GM19397 (cell line): ENCODE results near the gene NKAIN2.
"Not testable (repeated sequence)": the region's sequence is repeated elsewhere in the genome, so short reads cannot be mapped to it uniquely, and the experiment has no call there.

ENCODE experiments used
- ATAC-seq: cut with Tn5 transposase; IDR thresholded peaks from one replicate; pipeline ENCODE4 v1.9.1; 2021; ENCODE audit warnings: mild to moderate bottlenecking, moderate library complexity; ENCODE audit not compliant: unreplicated experiment

Gene NKAIN2

GRCh38 chr6:124539096-124539495 lies 735.4 kb downstream of the NKAIN2 start:
- no peak for ATAC-seq

- ATAC-seq: no peak
Observed at GRCh38 chr6:124541573-124541972, 737.9 kb downstream of the NKAIN2 start.

DNA sequence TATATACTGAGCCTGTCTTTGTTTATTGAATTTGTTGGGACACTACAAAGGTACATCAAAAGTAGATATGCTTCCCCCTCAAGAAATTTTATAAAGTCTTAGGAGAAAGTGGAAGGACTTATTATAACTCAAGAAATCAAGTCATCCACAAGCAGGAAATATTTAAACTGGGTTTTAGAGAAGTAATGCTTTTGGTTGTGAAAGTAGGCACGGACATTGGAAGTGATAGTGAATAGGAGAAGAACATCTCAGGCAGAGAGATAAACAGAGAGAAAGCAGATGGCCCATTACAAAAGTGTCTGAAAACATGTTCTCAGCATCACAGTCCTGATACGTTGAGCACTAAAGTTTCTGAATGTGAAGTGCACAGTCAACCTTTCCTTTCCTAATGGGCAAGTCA lies 742.9 kb downstream of the NKAIN2 start:
- ATAC-seq: no peak

- no peak for ATAC-seq
Observed at GRCh38 chr6:124551711-124552233, 748.1 kb downstream of the NKAIN2 start.

DNA sequence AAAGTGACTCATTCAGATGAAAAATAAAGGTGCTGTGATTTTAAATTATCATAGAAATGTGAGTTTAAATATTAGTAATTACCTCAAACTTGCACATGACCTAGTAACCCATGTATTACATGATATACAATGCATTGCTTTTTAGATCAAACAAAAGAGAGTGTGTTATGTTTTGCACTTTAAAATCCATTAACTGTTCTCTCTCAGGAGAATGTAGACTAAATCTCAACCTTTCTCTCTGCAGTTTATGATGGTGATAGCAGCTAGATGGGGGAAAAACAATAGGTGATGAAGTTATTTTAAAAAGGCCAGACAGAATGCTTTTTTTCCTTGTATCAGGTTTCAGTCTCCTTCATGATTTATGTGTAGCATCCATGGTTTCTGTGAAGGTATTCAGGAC lies 754.2 kb downstream of the NKAIN2 start:
- ATAC-seq: no peak

DNA sequence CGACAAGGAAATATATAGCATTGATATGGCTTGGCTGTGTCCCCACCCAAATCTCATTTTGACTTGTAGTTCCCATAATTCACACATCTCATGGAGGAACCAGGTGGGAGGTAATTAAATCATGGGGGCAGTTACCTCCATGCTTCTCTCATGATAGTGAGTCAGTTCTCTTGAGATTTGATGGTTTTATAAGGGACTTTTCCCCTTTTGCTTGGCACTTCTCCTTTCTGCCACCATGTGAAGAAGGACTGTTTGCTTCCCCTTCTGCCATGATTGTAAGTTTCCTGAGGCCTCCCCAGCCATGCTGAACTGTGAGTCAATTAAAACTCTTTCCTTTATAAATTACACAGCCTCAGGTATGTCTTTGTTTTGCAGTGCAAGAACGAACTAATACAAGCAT lies 756.4 kb downstream of the NKAIN2 start:
- not testable (repeated sequence) for ATAC-seq

DNA sequence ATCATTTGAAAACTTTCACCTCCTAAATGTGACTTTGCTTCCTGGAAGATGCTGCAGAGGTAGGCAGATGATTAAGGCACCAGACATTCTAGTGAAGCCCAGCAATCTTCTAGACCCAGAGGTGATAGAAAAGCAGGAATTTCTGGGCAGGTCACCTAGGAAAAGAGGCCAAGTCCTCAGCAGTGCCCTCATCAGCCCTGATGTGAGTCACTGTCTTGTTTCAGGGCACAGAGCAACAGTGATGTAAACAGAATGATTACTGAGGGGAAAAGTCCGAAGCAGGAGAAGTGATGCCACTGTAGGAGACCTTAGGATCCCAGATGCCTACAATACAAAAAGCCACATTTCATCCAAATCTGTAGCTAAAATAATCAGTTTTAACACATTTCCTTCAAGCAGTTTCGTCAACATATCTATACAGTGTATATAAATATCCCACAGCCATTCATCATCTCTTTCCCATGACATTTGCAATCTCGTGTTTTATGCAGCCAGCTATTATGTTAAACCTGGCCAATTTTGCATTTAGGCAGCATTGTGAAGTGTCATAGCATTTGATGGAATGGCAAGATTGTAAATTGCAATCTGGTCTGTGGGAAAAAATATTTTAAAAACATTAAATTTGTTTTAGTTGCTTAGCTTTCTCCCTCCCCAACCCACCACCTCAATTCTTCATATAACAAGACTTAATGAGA lies 757.4 kb downstream of the NKAIN2 start:
- ATAC-seq: no peak

DNA sequence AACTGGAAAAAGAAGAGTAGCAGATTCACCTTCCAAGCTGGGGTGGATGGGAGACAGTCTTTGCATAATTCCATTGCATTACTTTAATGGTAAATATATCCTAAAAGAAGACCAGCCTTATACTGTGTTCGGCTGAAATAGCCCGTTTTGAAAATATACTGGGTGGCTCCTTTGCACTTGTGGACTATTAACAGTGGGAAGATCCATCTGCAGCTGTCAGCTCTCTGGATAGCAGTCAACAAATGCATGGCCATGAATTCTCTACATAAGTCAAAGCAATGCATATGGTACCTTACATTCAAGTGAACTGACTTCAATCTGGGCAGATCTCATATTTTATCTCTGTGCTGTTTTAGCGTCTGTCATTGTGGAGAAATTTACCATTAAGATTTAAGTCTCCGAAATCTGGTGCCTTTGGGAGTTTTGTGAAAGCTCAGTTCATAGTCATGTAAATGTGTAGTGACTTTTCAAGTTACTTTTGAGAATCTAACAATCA lies 758.0 kb downstream of the NKAIN2 start:
- ATAC-seq: no peak

GRCh38 chr6:124564125-124564524 lies 760.5 kb downstream of the NKAIN2 start:
- ATAC-seq: not testable (repeated sequence)

- no peak for ATAC-seq
Observed at GRCh38 chr6:124567401-124567800, 763.7 kb downstream of the NKAIN2 start.

- no peak for ATAC-seq
Observed at GRCh38 chr6:124573953-124574352, 770.3 kb downstream of the NKAIN2 start.

- ATAC-seq: no peak
Observed at GRCh38 chr6:124577734-124578281, 774.1 kb downstream of the NKAIN2 start.

- no peak for ATAC-seq
Observed at GRCh38 chr6:124590001-124590400, 786.3 kb downstream of the NKAIN2 start.

DNA sequence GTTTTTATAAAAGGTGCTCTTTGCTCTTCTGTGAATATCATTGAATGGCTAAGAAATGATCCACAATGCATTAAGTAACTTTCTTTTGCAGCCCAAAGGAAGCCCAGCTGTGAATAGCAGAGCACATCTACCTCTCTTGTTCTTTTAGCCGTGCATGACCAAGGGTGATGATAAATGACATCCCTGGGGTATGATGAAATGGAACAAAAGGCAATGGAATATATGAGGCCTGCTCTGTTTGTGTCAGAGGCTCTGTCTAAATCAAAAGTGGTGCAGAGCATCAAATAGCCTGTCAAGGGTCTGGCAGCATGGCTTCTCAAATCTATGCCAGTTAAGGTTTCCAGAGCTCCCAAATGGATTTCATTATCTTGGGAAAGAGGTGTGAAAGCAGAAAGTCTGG lies 796.0 kb downstream of the NKAIN2 start:
- ATAC-seq: no peak

DNA sequence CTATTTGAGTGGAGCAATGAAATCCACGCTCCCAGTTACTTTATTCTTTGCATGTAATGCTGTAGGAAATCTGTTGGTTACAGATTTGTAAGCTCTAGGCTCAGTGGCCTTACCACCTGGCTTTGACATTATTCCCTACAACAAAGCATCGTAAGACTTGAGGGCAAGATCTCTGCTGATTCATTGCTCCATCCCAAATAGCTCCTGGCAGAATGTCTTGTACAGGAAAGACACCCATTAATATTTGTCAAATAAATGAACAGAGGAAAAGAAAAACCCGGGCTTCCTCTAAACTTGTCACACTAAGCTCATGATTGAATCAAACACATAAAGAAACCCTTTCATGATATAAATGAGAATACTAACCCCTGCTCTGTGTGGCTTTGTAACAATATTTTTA lies 801.1 kb downstream of the NKAIN2 start:
- no peak for ATAC-seq

GRCh38 chr6:124607119-124607627 lies 803.5 kb downstream of the NKAIN2 start:
- ATAC-seq: no peak

GRCh38 chr6:124613031-124613430 lies 809.4 kb downstream of the NKAIN2 start:
- ATAC-seq: no peak

- no peak for ATAC-seq
Observed at GRCh38 chr6:124622351-124622750, 818.7 kb downstream of the NKAIN2 start.

- no peak for ATAC-seq
Observed at GRCh38 chr6:124633655-124634054, 830.0 kb downstream of the NKAIN2 start.

DNA sequence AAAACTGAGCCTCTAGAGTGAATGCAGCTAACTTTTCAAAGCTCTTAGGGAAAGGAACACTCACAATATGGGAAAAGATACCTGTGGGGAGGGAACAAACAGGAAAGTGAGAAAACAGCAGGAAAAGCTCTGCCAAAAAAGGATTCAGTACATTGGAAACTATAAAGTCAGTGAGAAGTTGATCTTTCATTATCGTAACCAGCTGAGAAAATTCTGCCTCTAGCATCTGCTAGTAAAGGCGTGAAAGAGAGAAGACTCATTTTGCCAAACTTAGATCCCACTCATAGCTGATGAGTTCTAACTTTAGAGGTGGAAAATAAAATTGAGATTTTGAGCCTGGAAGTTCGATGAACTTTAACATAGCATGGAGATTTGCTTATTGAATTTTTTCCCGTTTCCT lies 836.8 kb downstream of the NKAIN2 start:
- no peak for ATAC-seq

- ATAC-seq: no peak
Observed at GRCh38 chr6:124655866-124656265, 852.2 kb downstream of the NKAIN2 start.

GRCh38 chr6:124658053-124658452 lies 854.4 kb downstream of the NKAIN2 start:
- ATAC-seq: no peak
